Neural progenitor cell (in vitro differentiated cells): ENCODE data around the gene TLCD2. TPM values are rescaled to one million over a fixed set of nuclear protein-coding genes. Genes with fewer than 3 reads are reported as not detected.

Experiments used
- DNase-seq: peaks from one replicate; pipeline ENCODE4 v3.0.0-alpha.2; 2016; ENCODE audit warnings: low spot score
- H2AFZ ChIP-seq: fragments of 200-600 bp; sonication (generic); replicated peaks from 2 replicates; pipeline ENCODE4 v1.6.1; 2016; ENCODE audit warnings: antibody characterized with exemption
- H3F3A ChIP-seq: fragments of 200-600 bp; sonication (generic); 2 replicates; pipeline ENCODE4 v1.6.1; 2016; ENCODE audit warnings: antibody characterized with exemption, low read depth
- H3K27ac ChIP-seq: fragments of 200-600 bp; sonication (generic); 2 replicates; pipeline ENCODE4 v1.5.1; 2016; ENCODE audit warnings: mild to moderate bottlenecking
- H3K27me3 ChIP-seq: fragments of 200-600 bp; sonication (generic); 2 replicates; pipeline ENCODE4 v1.6.1; 2016; ENCODE audit warnings: mild to moderate bottlenecking, moderate library complexity
- H3K36me3 ChIP-seq: fragments of 200-600 bp; sonication (generic); 2 replicates; pipeline ENCODE4 v1.5.1; 2016
- H3K4me1 ChIP-seq: fragments of 200-600 bp; sonication (generic); 2 replicates; pipeline ENCODE4 v1.6.1; 2016; ENCODE audit warnings: mixed run types
- H3K4me2 ChIP-seq: fragments of 200-600 bp; sonication (generic); 2 replicates; pipeline ENCODE4 v1.6.1; 2016
- H3K4me3 ChIP-seq: fragments of 200-600 bp; sonication (generic); 2 replicates; pipeline ENCODE4 v1.5.1; 2016
- H3K79me2 ChIP-seq: fragments of 200-600 bp; sonication (generic); 2 replicates; pipeline ENCODE4 v1.6.1; 2016; ENCODE audit warnings: low read depth
- H3K9ac ChIP-seq: fragments of 200-600 bp; sonication (generic); 2 replicates; pipeline ENCODE4 v1.6.1; 2016
- H3K9me3 ChIP-seq: fragments of 200-600 bp; sonication (generic); 2 replicates; pipeline ENCODE4 v1.5.1; 2016; ENCODE audit warnings: low read depth
- H4K20me1 ChIP-seq: fragments of 200-600 bp; sonication (generic); 2 replicates; pipeline ENCODE4 v1.6.1; 2016; ENCODE audit warnings: low read depth
- H3K27ac Mint-ChIP-seq: 3 replicates; pipeline ENCODE4 v1.8.0; 2021; ENCODE audit warnings: mixed read lengths
- H3K27me3 Mint-ChIP-seq: 2 replicates; pipeline ENCODE4 v1.8.0; 2022; ENCODE audit warnings: low read depth, mild to moderate bottlenecking, inconsistent platforms, moderate library complexity, mixed read lengths; ENCODE audit not compliant: insufficient read depth
- H3K36me3 Mint-ChIP-seq: 3 replicates; pipeline ENCODE4 v1.8.0; 2021; ENCODE audit warnings: mixed read lengths
- H3K4me1 Mint-ChIP-seq: 3 replicates; pipeline ENCODE4 v1.8.0; 2021; ENCODE audit warnings: mixed read lengths
- H3K4me3 Mint-ChIP-seq: 3 replicates; pipeline ENCODE4 v1.8.0; 2021; ENCODE audit warnings: mild to moderate bottlenecking, moderate library complexity, mixed read lengths
- H3K9me3 Mint-ChIP-seq: 3 replicates; pipeline ENCODE4 v1.8.0; 2020; ENCODE audit warnings: mixed read lengths
- EZH2 ChIP-seq: fragments of 200-600 bp; sonication (generic); IDR thresholded peaks from 2 replicates; pipeline ENCODE4 v1.6.1; 2017; ENCODE audit warnings: antibody characterized with exemption, mild to moderate bottlenecking, moderate library complexity
- EZH2phosphoT487 ChIP-seq: fragments of 200-600 bp; sonication (generic); IDR thresholded peaks from 2 replicates; pipeline ENCODE4 v1.6.1; 2017; ENCODE audit warnings: antibody characterized with exemption
- total RNA-seq: library from RNA; depleted of rRNA; stranded (reverse); fragments of >200 nt; gene quantifications from 2 replicates; pipeline ENCODE4 v1.2.3, GENCODE V29; 2015; ENCODE audit warnings: low replicate concordance
- TF ChIP-seq, protein P1 (sequence below): fragments of 200-600 bp; sonication (generic); IDR thresholded peaks from 2 replicates; pipeline ENCODE4 v1.5.1; 2017; ENCODE audit warnings: antibody characterized with exemption, mild to moderate bottlenecking

Gene TLCD2
- total RNA-seq, 1 donor from 2014 or later: 0.15 TPM

DNA sequence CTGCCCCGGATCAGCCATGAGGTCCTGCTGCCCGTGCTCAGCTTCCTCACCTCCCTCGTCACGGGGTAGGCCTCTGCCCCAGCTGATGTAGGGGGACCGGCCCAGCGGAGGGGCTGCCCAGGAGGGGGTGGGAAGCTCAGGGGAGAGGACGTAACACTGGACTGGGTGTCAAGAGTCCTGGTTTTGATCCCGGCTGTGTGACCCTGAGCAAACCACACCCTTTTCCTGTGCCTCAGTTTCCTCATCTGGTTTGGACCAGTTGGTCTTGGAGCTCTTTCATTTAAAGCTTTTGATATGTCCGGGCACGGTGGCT lies 21.0 kb upstream of the TLCD2 start:
- Mint-ChIP-seq H3K27me3 (peaks cover 2% of the 10 kb centered on the region), H3K4me3 (no peak overlapping the region), H3K36me3 (no peaks in the 10 kb centered on the region), H3K4me1 (peaks cover 6% of the 10 kb centered on the region), H3K27ac (no peak overlapping the region), H3K9me3 (no peaks in the 10 kb centered on the region)
- Histone ChIP-seq H3K9me3 (no peaks in the 10 kb centered on the region), H3F3A (no peaks in the 10 kb centered on the region), H2AFZ (no peak overlapping the region), H3K36me3 (no peaks in the 10 kb centered on the region), H3K9ac (no peak overlapping the region), H3K27me3 (no peaks in the 10 kb centered on the region), H4K20me1 (no peaks in the 10 kb centered on the region), H3K4me2 (no peak overlapping the region), H3K27ac (no peak overlapping the region), H3K4me1 (no peaks in the 10 kb centered on the region), H3K4me3 (no peak overlapping the region), H3K79me2 (no peaks in the 10 kb centered on the region)
- DNase-seq: no peak
- TF ChIP-seq, protein P1, sequence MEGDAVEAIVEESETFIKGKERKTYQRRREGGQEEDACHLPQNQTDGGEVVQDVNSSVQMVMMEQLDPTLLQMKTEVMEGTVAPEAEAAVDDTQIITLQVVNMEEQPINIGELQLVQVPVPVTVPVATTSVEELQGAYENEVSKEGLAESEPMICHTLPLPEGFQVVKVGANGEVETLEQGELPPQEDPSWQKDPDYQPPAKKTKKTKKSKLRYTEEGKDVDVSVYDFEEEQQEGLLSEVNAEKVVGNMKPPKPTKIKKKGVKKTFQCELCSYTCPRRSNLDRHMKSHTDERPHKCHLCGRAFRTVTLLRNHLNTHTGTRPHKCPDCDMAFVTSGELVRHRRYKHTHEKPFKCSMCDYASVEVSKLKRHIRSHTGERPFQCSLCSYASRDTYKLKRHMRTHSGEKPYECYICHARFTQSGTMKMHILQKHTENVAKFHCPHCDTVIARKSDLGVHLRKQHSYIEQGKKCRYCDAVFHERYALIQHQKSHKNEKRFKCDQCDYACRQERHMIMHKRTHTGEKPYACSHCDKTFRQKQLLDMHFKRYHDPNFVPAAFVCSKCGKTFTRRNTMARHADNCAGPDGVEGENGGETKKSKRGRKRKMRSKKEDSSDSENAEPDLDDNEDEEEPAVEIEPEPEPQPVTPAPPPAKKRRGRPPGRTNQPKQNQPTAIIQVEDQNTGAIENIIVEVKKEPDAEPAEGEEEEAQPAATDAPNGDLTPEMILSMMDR: no peak
- TF ChIP-seq EZH2 (no peak), EZH2phosphoT487 (no peak)

DNA sequence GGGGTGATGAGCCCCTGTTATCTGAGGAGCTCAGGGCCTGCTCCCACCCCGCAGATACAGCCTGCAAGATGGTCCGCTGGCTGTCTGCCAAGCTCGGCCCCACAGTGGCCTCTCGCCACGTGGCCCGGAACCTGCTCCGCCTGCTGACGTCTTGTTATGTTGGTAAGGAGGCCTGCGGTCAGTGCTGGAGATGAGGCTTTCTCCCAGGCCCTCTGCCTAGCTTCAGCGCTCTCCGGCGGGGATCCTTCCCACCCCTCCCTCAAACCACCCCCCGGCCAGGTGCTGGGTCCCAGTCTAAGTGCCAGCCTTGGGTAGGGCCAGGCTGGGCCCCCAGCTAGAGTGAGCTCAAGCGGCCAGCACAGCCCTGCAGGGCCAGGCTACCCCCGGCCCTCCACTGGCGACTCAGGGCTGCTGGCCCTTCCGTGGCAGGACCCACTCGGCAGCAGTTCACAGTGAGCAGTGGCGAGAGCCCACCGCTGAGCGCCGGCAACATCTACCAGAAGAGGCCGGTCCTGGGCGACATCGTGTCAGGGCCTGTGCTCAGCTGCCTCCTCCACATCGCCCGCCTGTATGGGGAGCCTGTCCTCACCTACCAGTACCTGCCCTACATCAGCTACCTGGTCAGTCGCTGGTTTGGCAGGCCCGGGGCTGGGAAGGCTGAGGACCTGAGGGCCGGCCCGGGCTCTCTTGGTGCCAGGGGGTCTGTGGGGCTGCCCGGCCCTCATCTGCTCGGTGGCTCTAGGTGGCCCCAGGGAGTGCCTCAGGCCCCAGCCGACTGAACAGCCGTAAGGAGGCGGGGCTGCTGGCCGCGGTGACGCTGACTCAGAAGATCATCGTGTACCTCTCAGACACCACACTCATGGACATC lies 20.4 kb upstream of the TLCD2 start:
- no peaks in the 10 kb centered on the region for H3K9me3 ChIP-seq
- no peaks in the 10 kb centered on the region for H3K4me1 ChIP-seq
- Mint-ChIP-seq H3K27me3 (peaks cover 3% of the 10 kb centered on the region), H3K4me3 (no peak overlapping the region), H3K4me1 (peaks cover 7% of the 10 kb centered on the region), H3K9me3 (no peaks in the 10 kb centered on the region), H3K36me3 (no peaks in the 10 kb centered on the region), H3K27ac (no peak overlapping the region)
- no peak for TF ChIP-seq EZH2phosphoT487
- TF ChIP-seq EZH2: no peak
- TF ChIP-seq, protein P1: no peak
- no peak for DNase-seq
- H3K79me2 ChIP-seq: no peaks in the 10 kb centered on the region
- no peak overlapping the region for H3K4me2 ChIP-seq
- no peak overlapping the region for H2AFZ ChIP-seq
- no peak overlapping the region for H3K9ac ChIP-seq
- no peaks in the 10 kb centered on the region for H3K36me3 ChIP-seq
- H3K27me3 ChIP-seq: no peaks in the 10 kb centered on the region
- H3K4me3 ChIP-seq: no peak overlapping the region
- H3K27ac ChIP-seq: no peak overlapping the region
- H3F3A ChIP-seq: no peaks in the 10 kb centered on the region
- H4K20me1 ChIP-seq: no peaks in the 10 kb centered on the region

GRCh38 chr17:1729966-1730325 lies 19.8 kb upstream of the TLCD2 start:
- no peaks in the 10 kb centered on the region for H3K9me3 Mint-ChIP-seq
- H3K9me3 ChIP-seq: no peaks in the 10 kb centered on the region

More at GRCh38 chr17:1729966-1730325, 19.8 kb upstream of the TLCD2 start:
- H3K36me3 Mint-ChIP-seq: no peaks in the 10 kb centered on the region
- no peak overlapping the region for H3K4me3 Mint-ChIP-seq
- Histone ChIP-seq H4K20me1 (no peaks in the 10 kb centered on the region), H3K4me2 (no peak overlapping the region), H3K9ac (no peak overlapping the region), H3K27ac (no peak overlapping the region), H3K4me3 (no peak overlapping the region), H3K4me1 (no peaks in the 10 kb centered on the region), H3F3A (no peaks in the 10 kb centered on the region), H3K36me3 (no peaks in the 10 kb centered on the region), H2AFZ (no peak overlapping the region), H3K79me2 (no peaks in the 10 kb centered on the region), H3K27me3 (no peaks in the 10 kb centered on the region)
- no peak overlapping the region for H3K27ac Mint-ChIP-seq
- DNase-seq: no peak
- H3K27me3 Mint-ChIP-seq: peaks cover 5% of the 10 kb centered on the region
- peaks cover 10% of the 10 kb centered on the region for H3K4me1 Mint-ChIP-seq
- TF ChIP-seq, protein P1: no peak
- TF ChIP-seq EZH2: no peak
- no peak for TF ChIP-seq EZH2phosphoT487
